Measurements from ENCODE around the gene DCAF5. TPM values are rescaled to one million over a fixed set of nuclear protein-coding genes. Genes with fewer than 3 reads are reported as not detected.
A peak's percentile ranks its signal among the peaks of the same experiment; 100 is the strongest.

The DCAF5 gene
- 22.0 and 26.8 TPM in 2 replicates for total RNA-seq (2021)
- percentile 76 among the genes with signal in this experiment for Bru-seq, nascent RNA
- BruChase-seq, experiment 1, labeled RNA remaining after a 2-hour chase: percentile 73 among the genes with signal in this experiment
- percentile 61 among the genes with signal in this experiment for BruChase-seq, experiment 2, labeled RNA remaining after a 6-hour chase
- long read RNA-seq, full-length matches to known transcripts: 11 of 32 reads
- long read RNA-seq, partial matches to known transcripts: 2 of 32 reads
- long read RNA-seq, other reads (novel, unspliced or antisense): 19 of 32 reads

- BruUV-seq (replicated peaks): no TSS peak
- Histone ChIP-seq H3K27me3 (replicated peaks; ENCODE audit: insufficient read depth, low read depth, low read length, poor library complexity) (peaks cover 19% of the 10 kb centered on the region), H3K9me3 (ENCODE audit: low read depth, low read length, poor library complexity, severe bottlenecking) (no peaks in the 10 kb centered on the region), H3K27ac (ENCODE audit: low read depth, low read length, poor library complexity, severe bottlenecking) (peak within 1 kb of the TSS; percentile 88), H3K36me3 (ENCODE audit: insufficient read depth, low read length, poor library complexity, severe bottlenecking) (no peaks in the 10 kb centered on the region), H3K4me1 (ENCODE audit: insufficient read depth, low read length, poor library complexity, severe bottlenecking) (no peaks in the 10 kb centered on the region), H3K4me3 (ENCODE audit: low read depth, low read length, poor library complexity, severe bottlenecking) (peak within 1 kb of the TSS; percentile 70)
- ChIA-PET CTCF (no interaction called here), POLR2A (ENCODE audit: low non-redundant PET) (interaction anchor here (0.7 kb wide), 1 partner anchor 772 kb away, joined by 13 read pairs; no protein-coding TSS in a partner anchor)
- no peak for TF ChIP-seq CTCF (conservative IDR thresholded peaks at IDR 0.05; ENCODE audit: low read depth, low read length)
- no peak for TF ChIP-seq EZH2 (IDR thresholded peaks at IDR 0.05; ENCODE audit: borderline replicate concordance, low read depth, low read length, poor library complexity, severe bottlenecking)
- intact Hi-C loops (cut with micrococcal nuclease; ENCODE audit: unreplicated experiment): loop anchor here (5.0 kb wide), 1 partner anchor 89 kb away; no protein-coding TSS in a partner anchor
- DNase-seq (ENCODE audit: low spot score): peak; percentile 94
These were observed at the start of gene DCAF5 for GRCh38 chr14:69152902-69153151. DCAF5 (minus strand) TSS chr14:69153119; CDS start chr14:69152978, 141 bp downstream.

- H3K27me3 ChIP-seq (replicated peaks; ENCODE audit: insufficient read depth, low read depth, low read length, poor library complexity): no peaks in the 10 kb centered on the region
- TF ChIP-seq CTCF (conservative IDR thresholded peaks at IDR 0.05; ENCODE audit: low read depth, low read length): no peak
- no peak for TF ChIP-seq EZH2 (IDR thresholded peaks at IDR 0.05; ENCODE audit: borderline replicate concordance, low read depth, low read length, poor library complexity, severe bottlenecking)
- intact Hi-C loops (cut with micrococcal nuclease; ENCODE audit: unreplicated experiment): no loop called here
These were observed 46.9 kb upstream of the DCAF5 start for GRCh38 chr14:69199786-69200185.

GRCh38 chr14:69193721-69194120, 40.8 kb upstream of the DCAF5 start:
- ChIA-PET POLR2A (ENCODE audit: low non-redundant PET) (interaction anchor here (0.7 kb wide), 1 partner anchor 202 kb away, joined by 3 read pairs; no protein-coding TSS in a partner anchor), CTCF (no interaction called here)
- H3K36me3 ChIP-seq (ENCODE audit: insufficient read depth, low read length, poor library complexity, severe bottlenecking): no peaks in the 10 kb centered on the region
- peaks cover 21% of the 10 kb centered on the region for H3K4me1 ChIP-seq (ENCODE audit: insufficient read depth, low read length, poor library complexity, severe bottlenecking)
- TF ChIP-seq CTCF (conservative IDR thresholded peaks at IDR 0.05; ENCODE audit: low read depth, low read length) (no peak), EZH2 (IDR thresholded peaks at IDR 0.05; ENCODE audit: borderline replicate concordance, low read depth, low read length, poor library complexity, severe bottlenecking) (no peak)
- no peak for DNase-seq (ENCODE audit: low spot score)
- intact Hi-C loops (cut with micrococcal nuclease; ENCODE audit: unreplicated experiment): no loop called here
- H3K27me3 ChIP-seq (replicated peaks; ENCODE audit: insufficient read depth, low read depth, low read length, poor library complexity): peaks cover 25% of the 10 kb centered on the region
- H3K9me3 ChIP-seq (ENCODE audit: low read depth, low read length, poor library complexity, severe bottlenecking): no peaks in the 10 kb centered on the region
- no peak overlapping the region for H3K27ac ChIP-seq (ENCODE audit: low read depth, low read length, poor library complexity, severe bottlenecking)
- no TSS peak for BruUV-seq (replicated peaks)
- H3K4me3 ChIP-seq (ENCODE audit: low read depth, low read length, poor library complexity, severe bottlenecking): no peak overlapping the region

More at GRCh38 chr14:69199786-69200185, 46.9 kb upstream of the DCAF5 start:
- Histone ChIP-seq H3K4me1 (ENCODE audit: insufficient read depth, low read length, poor library complexity, severe bottlenecking) (no peaks in the 10 kb centered on the region), H3K36me3 (ENCODE audit: insufficient read depth, low read length, poor library complexity, severe bottlenecking) (no peaks in the 10 kb centered on the region), H3K9me3 (ENCODE audit: low read depth, low read length, poor library complexity, severe bottlenecking) (no peaks in the 10 kb centered on the region), H3K27ac (ENCODE audit: low read depth, low read length, poor library complexity, severe bottlenecking) (no peak overlapping the region), H3K4me3 (ENCODE audit: low read depth, low read length, poor library complexity, severe bottlenecking) (no peak overlapping the region)
- DNase-seq (ENCODE audit: low spot score): no peak
- ChIA-PET CTCF (no interaction called here), POLR2A (ENCODE audit: low non-redundant PET) (no interaction called here)
- BruUV-seq (replicated peaks): no TSS peak

Data from A673 (cell line).